LoVo (cell line): Measurements from ENCODE around the gene CHAD.

Experiments used
- DNase-seq: peaks from one replicate; pipeline ENCODE4 v3.0.0-alpha.2; 2016; ENCODE audit warnings: low spot score

The CHAD gene

DNA sequence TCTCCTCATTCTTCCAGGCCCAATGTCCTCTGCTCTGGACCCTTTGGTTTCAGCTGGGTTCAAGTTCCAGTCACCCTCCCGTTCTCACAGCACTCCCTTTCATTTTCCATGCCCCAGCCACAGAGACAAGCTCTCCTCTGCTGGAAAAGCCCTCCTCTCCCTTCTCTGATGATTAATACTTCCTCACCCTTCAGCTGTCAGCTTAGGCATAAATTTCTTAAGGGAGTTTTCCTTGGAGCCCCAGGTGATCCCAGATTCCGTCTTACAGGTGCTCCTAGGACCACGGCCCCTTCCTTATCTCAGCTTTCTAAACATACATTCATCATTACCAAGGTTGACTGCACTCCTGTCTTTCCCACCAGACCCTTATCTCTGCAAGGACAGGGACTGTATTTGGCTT, 10.4 kb downstream of the CHAD start:
- no peak for DNase-seq

DNA sequence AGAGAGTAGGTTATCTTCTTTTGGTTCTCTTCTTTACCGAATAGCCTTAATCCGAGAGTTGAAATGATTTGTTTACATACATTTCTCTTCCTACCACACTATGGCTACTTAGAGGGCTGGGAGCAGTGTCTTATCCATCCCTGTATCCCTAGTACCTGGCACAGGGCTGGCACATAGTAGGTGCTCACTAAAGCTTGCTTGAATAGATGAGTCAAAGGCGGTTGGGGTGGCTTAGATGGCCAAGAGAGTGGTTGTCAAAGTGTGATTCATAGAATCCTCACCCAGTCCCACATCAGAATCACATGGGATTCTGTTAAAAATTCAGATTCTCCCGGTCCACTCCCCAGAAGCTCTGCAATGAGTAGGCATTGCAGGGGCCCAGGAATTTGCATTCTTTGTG, 11.1 kb downstream of the CHAD start:
- DNase-seq = no peak

DNA sequence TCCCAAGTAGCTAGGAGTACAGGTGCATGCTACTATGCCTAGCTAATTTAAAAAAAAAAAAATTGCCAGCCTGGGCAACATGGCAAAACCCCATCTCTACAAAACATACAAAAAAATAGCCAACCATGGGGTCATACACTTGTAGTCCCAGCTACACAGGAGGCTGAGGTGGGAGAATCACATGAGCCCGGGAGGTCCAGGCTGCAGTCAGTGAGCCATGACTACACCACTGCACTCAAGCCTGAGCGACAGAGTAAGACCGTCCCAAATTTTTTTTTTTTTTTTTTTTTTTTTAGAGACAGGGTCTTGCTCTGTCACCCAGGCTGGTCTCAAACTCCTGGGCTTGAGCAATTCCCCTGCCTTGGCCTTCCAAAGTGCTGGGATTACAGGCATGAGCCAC, 14.8 kb downstream of the CHAD start:
- no peak for DNase-seq

DNA sequence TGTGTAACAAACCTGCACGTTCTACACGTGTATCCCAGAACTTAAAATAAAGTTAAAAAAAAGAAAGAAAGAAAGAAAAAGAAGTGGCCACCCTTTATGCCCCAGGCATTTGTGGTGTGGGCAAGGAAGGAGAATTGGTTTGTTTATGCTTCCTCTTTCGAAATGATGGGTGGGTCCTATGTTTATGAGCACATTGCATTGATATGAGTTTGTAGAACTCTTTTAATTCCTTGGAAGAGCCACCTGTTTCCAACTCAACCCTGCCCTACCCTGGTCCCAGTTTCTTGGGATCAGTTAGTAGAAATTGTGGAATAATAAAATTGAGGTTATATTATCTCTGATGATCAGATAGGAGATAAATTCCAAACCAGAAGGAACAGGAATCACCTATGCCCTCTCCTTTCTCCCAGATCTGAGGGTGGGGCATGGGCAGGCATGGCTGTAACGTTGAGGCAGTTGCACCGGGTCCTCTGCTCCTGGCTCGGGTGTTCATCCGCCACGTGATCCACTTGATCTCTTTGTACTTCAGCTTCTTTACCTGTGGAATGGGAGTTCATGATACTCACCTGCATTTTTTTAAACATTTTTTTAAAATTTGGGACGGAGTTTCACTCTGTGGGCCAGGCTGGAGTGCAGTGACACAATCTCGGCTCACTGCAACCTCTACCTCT, 15.9 kb downstream of the CHAD start:
- DNase-seq = peak; percentile 81

DNA sequence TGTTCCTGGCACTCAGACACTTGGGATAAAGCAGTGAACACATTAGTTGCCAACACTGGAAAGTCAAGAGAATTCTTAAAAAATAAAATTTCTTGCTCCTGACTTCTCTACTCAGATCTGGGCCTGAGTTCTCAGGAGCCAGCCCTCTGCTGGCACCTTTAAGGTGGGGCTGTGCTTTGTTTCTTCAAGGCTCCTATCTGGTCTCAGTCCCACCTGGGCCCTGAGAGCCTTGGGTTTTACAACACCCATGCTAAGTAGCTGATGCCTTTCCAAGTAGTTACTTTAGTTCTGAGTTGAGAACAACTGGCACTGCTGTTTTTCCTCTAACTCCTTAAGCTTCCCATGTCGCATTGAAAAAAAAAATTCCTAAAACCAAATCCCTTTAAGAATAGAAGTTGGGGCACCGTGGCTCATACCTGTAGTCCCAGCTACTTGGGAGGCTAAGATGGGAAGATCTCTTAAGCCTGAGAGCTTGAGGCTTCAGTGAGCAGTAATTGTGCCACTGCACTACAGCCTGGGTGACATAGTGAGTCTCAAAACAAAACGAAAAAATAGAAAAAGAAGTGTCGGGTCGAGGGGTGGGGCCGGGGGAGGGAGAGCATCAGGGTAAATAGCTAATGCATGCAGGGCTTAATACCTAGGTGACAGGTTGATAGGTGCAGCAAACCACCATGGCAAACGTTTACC, 16.6 kb downstream of the CHAD start:
- peak; percentile 30 for DNase-seq

DNA sequence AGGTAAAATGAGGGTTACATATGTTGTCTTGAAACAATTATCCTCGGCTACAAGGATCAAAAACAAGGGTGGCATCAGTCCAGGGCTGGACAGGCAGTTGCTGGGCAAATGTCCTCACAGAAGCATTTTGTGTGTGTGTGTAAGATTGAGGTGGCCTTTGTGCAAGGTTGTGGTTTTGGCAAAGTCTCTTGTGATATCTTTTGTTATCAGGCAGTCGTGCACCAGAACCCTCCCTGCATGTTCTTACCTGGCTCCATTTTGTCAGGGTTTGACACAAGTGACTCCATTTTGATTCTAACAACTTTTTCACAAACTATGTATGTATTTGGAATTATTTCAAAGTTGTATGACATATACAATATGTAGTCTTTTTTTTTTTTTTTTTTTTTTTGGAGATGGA, 20.0 kb downstream of the CHAD start:
- no peak for DNase-seq

DNA sequence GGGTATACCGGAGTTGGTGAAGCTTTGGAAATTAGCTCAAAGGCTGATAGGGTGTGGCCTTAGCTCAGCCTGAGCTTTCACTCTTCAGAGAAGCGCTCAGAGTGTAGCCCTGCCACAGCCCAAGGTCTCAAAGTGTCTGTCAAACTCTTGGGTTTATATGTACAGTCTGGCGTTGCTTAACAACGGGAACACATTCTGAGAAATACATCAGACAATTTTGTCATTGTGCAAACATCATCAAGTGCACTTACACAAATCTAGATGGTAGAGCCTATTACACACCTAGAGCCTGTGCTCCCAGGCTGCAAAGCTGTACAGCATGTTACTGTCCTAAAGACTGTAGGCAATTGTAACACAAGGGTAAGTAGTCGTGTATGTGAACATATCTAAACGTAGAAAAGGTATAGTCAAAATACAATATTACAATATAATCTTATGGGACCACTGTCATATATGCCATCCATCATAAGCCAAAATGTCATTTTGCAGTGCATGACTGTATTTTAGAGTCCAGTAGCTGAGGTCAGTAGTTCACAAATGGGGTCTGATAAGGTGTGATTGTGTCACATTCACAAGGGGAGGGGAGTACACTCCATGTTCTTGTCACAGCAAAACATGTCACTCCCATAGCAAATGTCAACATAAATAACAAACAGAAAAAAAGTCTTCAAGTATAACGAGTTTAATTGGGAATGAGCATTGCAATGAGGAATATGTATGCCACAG, 20.6 kb downstream of the CHAD start:
- DNase-seq = no peak

DNA sequence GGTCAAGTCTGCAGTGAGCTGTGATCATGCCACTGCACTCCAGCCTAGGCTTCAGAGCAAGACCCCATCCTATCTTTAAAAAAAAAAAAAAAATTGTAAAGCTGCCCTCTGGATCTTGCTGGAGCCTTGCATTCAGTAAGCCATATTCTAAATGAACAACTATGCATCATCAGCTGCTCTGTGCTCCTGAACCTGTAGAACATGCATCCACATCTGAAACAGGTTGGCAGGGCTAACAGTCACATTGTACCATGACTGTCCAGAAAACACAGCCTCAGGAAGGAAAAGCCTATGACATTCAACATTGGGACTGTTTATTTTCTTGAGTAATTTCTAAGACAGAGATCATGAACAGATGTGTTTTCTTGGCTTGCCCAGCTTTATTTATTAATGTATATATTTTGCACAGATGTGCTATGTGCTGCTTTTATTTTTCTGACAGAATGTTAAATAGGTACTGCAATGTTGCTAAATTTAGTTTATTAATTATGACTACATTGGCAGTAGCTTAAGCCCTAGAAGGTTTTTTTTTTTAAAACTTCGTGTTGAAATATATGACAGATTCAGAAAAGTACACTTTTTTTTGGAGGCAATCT, 22.9 kb downstream of the CHAD start:
- DNase-seq = no peak

DNA sequence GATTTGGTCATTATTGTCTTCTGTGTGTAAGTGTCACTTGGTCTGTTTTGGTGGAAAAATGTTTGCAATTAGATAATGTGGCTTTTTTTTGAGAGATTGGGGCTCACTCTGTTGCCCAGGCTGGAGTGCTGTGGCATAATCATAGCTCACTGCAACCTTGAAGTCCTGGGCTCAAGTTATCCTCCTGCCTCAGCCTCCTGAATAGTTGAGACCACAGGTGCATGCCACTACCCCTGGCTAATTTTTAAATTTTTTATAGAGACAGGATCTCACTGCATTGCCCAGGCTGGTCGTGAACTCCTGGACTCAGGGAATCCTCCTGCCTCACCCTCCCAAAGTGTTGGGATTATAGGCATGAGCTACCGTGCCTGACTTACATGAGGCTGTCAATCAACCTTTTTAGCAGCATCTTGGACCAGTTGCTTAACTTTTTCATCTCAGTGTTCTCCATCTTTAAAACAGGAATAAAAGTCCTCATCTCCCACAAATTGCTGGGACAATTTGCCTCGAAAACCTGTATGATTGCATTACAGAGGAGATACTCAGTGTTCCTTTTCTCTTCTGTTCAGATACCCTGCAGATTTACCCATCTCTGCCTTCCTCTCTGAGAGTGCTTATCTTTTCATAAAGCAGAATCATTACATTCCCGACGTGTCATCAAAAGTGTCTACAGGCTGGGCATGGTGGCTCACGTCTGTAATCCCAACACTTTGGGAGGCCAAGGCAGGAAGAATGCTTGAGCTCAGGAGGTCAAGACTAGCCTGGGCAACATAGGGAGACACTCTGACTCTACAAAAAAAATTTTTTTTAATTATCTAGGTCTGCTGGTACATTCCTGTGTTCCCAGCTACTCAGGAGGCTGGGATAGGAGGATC, 23.6 kb downstream of the CHAD start:
- DNase-seq = no peak

DNA sequence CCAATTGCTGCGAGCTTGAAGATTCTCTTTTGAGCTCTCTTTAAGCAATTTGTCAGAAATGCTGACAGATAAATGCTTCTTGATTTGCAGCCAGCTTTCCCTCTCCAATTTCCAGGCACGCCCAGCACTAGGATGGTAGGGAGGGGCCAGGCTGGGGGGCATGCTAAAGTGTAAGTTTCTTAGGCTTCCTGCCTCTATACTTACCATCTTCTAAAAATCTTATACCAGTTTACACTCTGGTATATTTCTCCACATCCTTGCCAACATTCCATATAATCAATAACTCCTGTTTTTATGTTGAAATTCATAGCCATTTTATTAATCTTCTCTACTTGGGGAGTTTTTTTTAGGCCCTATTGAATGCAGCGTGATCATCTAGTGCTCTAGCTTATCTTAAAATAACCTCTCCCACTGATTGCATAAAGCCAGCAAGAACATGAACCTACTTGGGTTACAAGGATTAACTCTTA, 25.1 kb downstream of the CHAD start:
- no peak for DNase-seq

DNA sequence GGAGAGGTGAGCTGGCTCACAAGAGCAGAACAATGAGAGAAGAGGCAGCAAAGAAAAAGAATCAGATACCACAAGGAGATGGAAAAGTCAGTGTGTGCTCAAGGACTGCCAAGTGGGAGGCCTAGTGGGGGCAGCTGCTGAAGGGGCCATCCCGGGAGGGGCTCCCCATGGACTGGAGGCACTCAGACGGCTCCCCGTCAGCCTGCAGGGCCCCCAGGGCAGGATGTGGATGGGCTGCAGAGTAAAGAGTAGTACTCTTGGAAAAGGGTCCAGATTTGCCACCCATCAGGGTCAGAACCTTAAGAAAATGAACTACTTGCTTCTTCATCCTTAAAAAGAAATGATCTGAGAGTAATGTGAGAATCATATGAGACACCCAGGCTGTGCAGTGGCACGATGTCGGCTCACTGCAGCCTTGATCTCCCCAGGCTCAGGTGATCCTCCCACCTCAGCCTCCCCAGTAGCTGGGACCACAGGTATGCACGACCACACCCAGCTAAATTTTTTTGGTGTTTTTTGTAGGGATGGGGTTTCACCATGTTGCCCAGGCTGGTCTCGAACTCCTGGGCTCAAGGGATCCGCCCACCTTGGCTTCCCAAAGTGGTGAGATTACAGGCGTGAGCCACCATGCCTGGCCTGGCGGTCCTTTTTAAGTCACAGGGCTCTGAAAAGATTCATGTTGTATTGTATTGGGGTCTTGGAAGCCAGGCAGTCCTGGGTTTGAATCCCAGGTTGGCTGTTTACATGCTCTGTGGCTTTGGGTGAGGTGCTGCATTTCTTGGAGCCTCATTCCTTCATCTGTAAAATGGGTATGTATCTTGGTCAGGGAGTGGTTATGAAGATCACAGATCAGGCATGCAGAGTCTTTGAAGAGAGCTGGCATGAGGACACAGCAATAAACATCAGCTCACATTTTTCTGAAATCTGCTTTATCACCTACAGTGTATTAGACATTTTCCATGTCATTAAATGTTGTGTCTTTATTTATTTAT, 27.5 kb downstream of the CHAD start:
- DNase-seq = no peak

DNA sequence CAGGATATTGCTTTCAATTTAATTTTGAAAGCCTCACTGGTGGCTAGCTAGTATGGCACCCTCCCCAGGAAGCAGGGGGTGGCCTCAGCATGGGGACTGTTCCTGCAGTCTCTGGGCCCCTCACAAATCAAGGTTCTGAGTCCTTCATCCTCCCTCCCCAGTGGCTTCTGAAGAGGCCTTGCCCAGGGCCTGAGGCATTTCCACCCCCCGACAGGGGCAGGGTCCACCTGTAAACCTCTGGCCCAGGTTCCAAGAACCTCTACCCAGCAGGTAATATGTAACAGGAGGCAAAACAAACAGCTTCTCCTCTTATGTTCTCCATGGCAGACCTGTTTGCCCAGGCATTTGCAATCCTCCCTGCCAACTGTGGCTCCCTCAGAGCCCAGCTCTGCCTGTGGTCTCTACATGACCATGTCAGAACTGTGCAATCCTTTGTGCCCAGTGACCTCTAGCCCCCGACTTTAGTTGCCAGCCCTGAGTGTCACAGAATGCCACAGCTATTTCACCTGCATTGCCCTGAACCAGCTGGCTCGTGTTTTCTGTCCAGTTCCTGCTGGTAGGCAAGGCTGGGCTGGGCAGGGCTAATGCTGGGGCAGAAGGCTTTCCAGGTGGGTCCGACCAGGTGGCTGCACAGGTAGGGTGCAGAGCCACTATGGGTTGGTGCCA, 28.4 kb downstream of the CHAD start:
- DNase-seq = no peak

DNA sequence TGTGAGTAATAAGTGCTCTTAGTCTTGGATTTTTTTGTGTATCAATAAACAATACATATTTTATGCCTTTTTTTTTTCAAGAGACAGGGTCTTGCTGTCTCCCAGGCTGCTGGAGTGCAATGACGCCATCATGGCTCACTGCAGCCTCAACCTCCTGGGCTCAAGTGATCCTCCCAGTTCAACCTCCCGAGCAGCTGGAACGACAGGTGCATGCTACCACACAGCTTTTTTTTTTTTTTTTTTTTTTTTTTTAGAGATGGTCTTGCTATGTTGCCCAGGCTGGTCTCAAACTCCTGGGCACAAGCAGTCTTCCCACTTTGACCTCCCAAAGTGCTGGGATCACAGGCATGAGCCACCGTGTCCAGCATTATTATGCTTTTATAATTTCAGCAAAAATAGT, 29.7 kb downstream of the CHAD start:
- no peak for DNase-seq

DNA sequence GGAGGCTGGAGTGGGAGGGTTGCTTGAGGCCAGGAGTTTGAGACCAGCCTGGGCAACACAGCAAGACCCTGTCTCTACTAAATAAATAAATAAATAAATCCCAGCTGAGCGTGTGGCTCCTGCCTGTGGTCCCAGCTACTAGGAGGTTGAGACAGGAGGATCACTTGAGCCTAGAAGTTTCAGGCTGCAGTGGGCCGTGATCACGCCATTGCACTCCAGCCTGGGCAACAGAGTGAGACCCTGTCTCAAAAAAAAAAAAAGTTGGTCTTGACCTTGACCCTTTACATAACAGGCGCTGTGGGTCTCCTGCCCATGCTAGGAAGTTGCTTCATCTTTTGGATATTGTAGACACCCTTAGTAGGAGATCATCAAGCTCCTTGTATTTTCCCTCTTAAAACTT, 31.3 kb downstream of the CHAD start:
- DNase-seq = no peak

DNA sequence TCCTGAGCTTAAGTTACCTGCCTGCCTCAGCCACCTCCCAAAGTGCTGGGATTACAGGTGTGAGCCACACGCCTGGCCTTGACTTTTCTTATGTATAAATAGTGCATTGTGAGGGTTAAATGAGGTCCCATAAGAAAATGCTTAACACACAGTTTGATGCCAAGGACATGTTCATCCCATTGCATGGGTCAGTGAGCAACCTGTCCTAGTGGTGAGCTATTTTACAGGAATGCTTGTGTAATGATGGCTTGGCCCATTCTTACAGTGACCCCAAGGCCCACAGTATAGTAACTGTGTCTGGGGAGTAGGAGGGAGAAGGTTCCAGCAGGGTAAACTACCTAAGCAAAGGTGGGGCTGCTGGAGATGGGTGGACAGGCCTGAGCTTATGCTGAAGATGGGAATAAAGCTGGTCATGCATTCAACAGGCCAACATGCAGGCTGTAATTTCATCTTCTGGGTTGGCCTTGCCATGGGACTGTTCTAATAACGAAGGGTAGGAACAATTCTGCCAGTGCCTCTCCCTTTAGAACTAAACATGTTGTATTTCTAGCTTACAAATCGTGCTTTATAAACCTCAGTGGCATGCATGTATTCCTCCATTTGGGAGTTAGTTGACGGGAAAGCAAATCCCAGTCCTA, 36.4 kb downstream of the CHAD start:
- DNase-seq = no peak

DNA sequence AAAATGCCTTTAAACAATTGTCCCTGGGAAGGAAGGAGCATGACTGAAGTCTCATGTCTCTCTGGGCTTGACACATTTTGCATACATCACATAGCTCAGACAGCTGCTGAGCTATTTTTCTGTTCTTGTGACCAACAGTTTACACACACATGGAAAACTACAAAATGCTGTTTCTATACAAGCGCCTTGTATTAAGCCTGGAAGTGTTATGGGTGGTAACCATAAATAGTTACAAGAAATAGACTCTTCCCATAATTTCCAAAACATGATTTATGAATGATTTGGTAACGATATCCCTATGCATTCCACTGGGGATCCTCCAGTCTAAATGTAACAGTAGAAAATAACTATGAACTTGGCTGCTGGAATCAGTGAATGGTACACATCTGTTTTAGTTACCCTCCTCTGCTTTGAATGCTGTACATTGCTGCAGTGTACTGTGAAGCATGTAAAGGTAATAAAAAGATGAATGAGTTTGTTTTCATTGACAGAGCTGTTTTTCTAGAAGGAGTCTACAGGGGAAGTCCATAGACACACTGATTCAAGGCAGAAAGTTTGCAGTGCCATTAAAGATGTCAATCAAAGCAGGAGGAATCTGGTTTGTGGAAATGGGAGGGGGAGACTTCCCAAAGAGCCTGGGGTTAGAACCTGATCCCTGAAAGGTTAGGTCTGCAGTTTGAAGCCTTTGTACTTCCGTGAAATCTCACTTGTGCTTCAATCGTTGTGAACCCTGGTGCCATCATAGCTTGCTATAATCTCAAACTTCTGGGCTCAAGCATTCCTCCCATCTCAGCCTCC, 37.7 kb downstream of the CHAD start:
- DNase-seq = no peak

DNA sequence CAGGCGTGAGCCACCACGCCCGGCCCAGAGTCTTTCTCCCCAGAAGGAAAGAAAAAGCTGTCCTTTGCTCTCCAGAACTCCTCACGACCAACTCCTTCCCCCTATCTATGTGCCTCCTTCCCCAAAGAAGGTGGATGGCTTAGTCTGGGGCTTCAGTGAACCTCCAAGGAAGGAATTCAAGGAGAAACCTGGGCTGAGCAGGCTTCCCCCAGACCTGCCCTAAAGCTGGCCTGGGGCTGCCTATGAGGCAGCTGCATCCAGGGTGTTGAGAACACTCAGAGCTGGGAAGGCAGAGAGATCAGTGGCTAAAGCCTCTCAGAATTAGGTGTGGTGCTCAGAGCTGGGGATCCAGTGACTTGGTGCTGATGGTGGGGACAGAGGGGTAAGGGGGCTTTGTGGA, 38.9 kb downstream of the CHAD start:
- DNase-seq = no peak

DNA sequence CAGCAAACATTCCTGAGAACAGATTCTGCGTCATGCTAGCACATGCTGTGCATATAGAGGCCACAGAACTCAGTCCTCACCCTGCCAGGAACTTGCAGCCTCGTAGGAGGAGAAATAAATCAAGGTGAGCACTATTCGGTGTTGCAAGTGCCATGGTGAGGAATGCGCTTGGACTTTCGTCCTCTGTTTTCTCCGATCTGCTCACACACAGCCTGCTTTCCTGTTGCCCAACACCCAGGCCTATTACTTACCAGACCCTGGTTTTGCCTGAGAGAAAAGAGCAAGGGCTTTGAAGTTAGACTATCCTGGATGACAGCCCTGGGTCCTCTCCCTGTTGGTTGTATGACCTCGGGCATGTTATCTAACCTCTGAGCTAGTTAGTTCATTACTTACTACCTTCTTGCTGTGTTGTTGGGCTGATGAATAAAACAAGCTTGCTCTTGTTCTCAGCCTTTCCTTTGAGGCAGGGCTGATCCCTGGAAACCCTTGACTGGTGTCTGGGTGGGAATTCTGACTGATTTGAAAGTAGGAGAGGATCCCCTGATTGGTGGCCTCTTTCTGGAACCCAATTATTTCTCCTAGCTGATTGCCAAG, 39.8 kb downstream of the CHAD start:
- no peak for DNase-seq
